OCI-LY7 (cell line): Measurements from ENCODE around the gene PLA2G4A. TPM values are rescaled to one million over a fixed set of nuclear protein-coding genes. Genes with fewer than 3 reads are reported as not detected.

ENCODE experiments used
- BruUV-seq: library from RNA; stranded (reverse); fragments of 400-500 nt; replicated peaks from 2 replicates; lab custom pipeline; 2021; lab: Mats Ljungman, UMichigan
- CTCF ChIA-PET: fragments of 300-600 bp; sonication (Branson Sonifier 250); formaldehyde crosslinking; loops from one replicate; lab custom pipeline; 2022; ENCODE audit warnings: antibody characterized with exemption; ENCODE audit not compliant: unreplicated experiment; lab: Charles Lee
- POLR2A ChIA-PET: fragments of 300-600 bp; sonication (Branson Sonifier 250); formaldehyde crosslinking; loops from one replicate; lab custom pipeline; 2022; ENCODE audit warnings: antibody characterized with exemption; lab: Charles Lee
- DNase-seq: peaks from one replicate; pipeline ENCODE4 v3.0.0-alpha.2; 2015; ENCODE audit warnings: low spot score
- H2AFZ ChIP-seq: fragments of 200-600 bp; sonication (generic), shearing (Covaris generic); 2 replicates; pipeline ENCODE4 v1.6.1; 2014; ENCODE audit warnings: mild to moderate bottlenecking, antibody characterized with exemption, low read length, moderate library complexity
- H3K27ac ChIP-seq: fragments of 200-600 bp; sonication (generic); 2 replicates; pipeline ENCODE4 v1.5.1; 2014; ENCODE audit warnings: mixed run types, low read depth, mild to moderate bottlenecking, moderate library complexity, low read length, inconsistent platforms; ENCODE audit not compliant: poor library complexity, severe bottlenecking
- H3K36me3 ChIP-seq: fragments of 200-600 bp; sonication (generic); 2 replicates; pipeline ENCODE4 v1.6.1; 2014; ENCODE audit warnings: mild to moderate bottlenecking, antibody characterized with exemption, low read length, moderate library complexity, mixed read lengths; ENCODE audit not compliant: insufficient read depth
- H3K4me1 ChIP-seq: fragments of 200-600 bp; sonication (generic); 2 replicates; pipeline ENCODE4 v1.5.1; 2014; ENCODE audit warnings: mild to moderate bottlenecking, low read length; ENCODE audit not compliant: insufficient read depth, poor library complexity, severe bottlenecking
- H3K4me2 ChIP-seq: fragments of 200-600 bp; sonication (generic); 2 replicates; pipeline ENCODE4 v1.6.1; 2014; ENCODE audit warnings: mild to moderate bottlenecking, low read length
- H3K4me3 ChIP-seq: fragments of 200-600 bp; sonication (generic); 2 replicates; pipeline ENCODE4 v1.5.1; 2014; ENCODE audit warnings: mild to moderate bottlenecking, low read depth, low read length; ENCODE audit not compliant: poor library complexity, severe bottlenecking
- H3K79me2 ChIP-seq: fragments of 200-600 bp; sonication (generic); 2 replicates; pipeline ENCODE4 v1.6.1; 2016; ENCODE audit warnings: low read depth, mild to moderate bottlenecking, low read length, moderate library complexity, mixed read lengths; ENCODE audit not compliant: insufficient read depth
- H3K9me2 ChIP-seq: fragments of 200-600 bp; sonication (generic); 2 replicates; pipeline ENCODE4 v1.6.1; 2016; ENCODE audit warnings: mild to moderate bottlenecking, low read length, mixed read lengths; ENCODE audit not compliant: insufficient read depth
- H3K9me3 ChIP-seq: fragments of 200-600 bp; sonication (generic); 2 replicates; pipeline ENCODE4 v1.6.1; 2014; ENCODE audit warnings: mild to moderate bottlenecking, mixed run types, low read length, mixed read lengths
- H4K20me1 ChIP-seq: fragments of 200-600 bp; sonication (generic); 2 replicates; pipeline ENCODE4 v1.6.1; 2014; ENCODE audit warnings: mild to moderate bottlenecking, antibody characterized with exemption, low read length, moderate library complexity, mixed read lengths; ENCODE audit not compliant: insufficient read depth
- CTCF ChIP-seq: fragments of 200-600 bp; sonication (generic); conservative IDR thresholded peaks from 2 replicates; pipeline ENCODE4 v1.5.1; 2014; ENCODE audit warnings: mild to moderate bottlenecking, antibody characterized with exemption, low read length, moderate library complexity, mixed read lengths
- EZH2phosphoT487 ChIP-seq: fragments of 200-600 bp; sonication (generic); IDR thresholded peaks from 2 replicates; pipeline ENCODE4 v1.6.1; 2018; ENCODE audit warnings: low read depth, borderline replicate concordance, mild to moderate bottlenecking, mixed run types, antibody characterized with exemption, low read length, moderate library complexity, mixed read lengths
- intact Hi-C: fragments of 100-400 bp; cut with micrococcal nuclease; formaldehyde crosslinking; loops from one replicate; pipeline ENCODE4 v1.10.0; 2022; ENCODE audit not compliant: unreplicated experiment
- total RNA-seq, 2 experiments: library from RNA; depleted of rRNA in 1 of 2; stranded (reverse); fragments of >200 nt in 1 of 2; shearing (Covaris generic) in 1 of 2; gene quantifications; 2 replicates each; pipeline ENCODE4 v1.2.3, GENCODE V29; 2014 to 2022

PLA2G4A gene
- total RNA-seq, 2 experiments from 2014 or later, result not detected

- no peak for DNase-seq
- no peaks in the 10 kb centered on the region for H4K20me1 ChIP-seq
- ChIA-PET POLR2A (no interaction called here), CTCF (no interaction called here)
- no peaks in the 10 kb centered on the region for H3K36me3 ChIP-seq
- no peaks in the 10 kb centered on the region for H3K4me1 ChIP-seq
- H3K4me2 ChIP-seq, result no peak overlapping the region
- no peak overlapping the region for H3K27ac ChIP-seq
- no peak overlapping the region for H2AFZ ChIP-seq
- H3K9me3 ChIP-seq, result no peaks in the 10 kb centered on the region
- intact Hi-C loops, result no loop called here
- no peak overlapping the region for H3K4me3 ChIP-seq
- H3K9me2 ChIP-seq, result no peaks in the 10 kb centered on the region
- BruUV-seq, result no TSS peak
- TF ChIP-seq CTCF (no peak), EZH2phosphoT487 (no peak)
- no peaks in the 10 kb centered on the region for H3K79me2 ChIP-seq
These were observed 94.7 kb downstream of the PLA2G4A start for GRCh38 chr1:186923486-186923885.

- Histone ChIP-seq H3K4me2 (no peak overlapping the region), H3K9me2 (no peaks in the 10 kb centered on the region), H3K4me1 (no peaks in the 10 kb centered on the region), H3K9me3 (no peaks in the 10 kb centered on the region), H3K27ac (no peak overlapping the region), H4K20me1 (no peaks in the 10 kb centered on the region), H3K79me2 (no peaks in the 10 kb centered on the region), H2AFZ (no peak overlapping the region), H3K36me3 (no peaks in the 10 kb centered on the region), H3K4me3 (no peak overlapping the region)
- BruUV-seq, result no TSS peak
- CTCF ChIA-PET, result no interaction called here
- intact Hi-C loops, result no loop called here
- TF ChIP-seq CTCF (no peak), EZH2phosphoT487 (no peak)
- POLR2A ChIA-PET, result no interaction called here
- DNase-seq, result no peak
These were observed 97.3 kb downstream of the PLA2G4A start for GRCh38 chr1:186925881-186926669.

GRCh38 chr1:186927884-186928283 is 99.1 kb downstream of the PLA2G4A start:
- CTCF ChIA-PET, result no interaction called here

More at GRCh38 chr1:186927884-186928283, 99.1 kb downstream of the PLA2G4A start:
- H3K9me2 ChIP-seq, result no peaks in the 10 kb centered on the region
- no peaks in the 10 kb centered on the region for H3K79me2 ChIP-seq
- POLR2A ChIA-PET, result interaction anchor here (1.1 kb wide), 1 partner anchor 9 kb away, joined by 3 read pairs; no protein-coding TSS in a partner anchor
- H3K4me1 ChIP-seq, result no peaks in the 10 kb centered on the region
- intact Hi-C loops, result no loop called here
- TF ChIP-seq EZH2phosphoT487 (no peak), CTCF (no peak)
- H3K4me2 ChIP-seq, result no peak overlapping the region
- H2AFZ ChIP-seq, result no peak overlapping the region
- no peak overlapping the region for H3K27ac ChIP-seq
- BruUV-seq, result no TSS peak
- no peak for DNase-seq
- no peak overlapping the region for H3K4me3 ChIP-seq
- H4K20me1 ChIP-seq, result no peaks in the 10 kb centered on the region
- no peaks in the 10 kb centered on the region for H3K36me3 ChIP-seq
- H3K9me3 ChIP-seq, result no peaks in the 10 kb centered on the region
